Ovary (tissue), 9 donors: ENCODE measurements around the gene IRF8. TPM values are rescaled to one million over a fixed set of nuclear protein-coding genes. Genes with fewer than 3 reads are reported as not detected.
"Not testable (repeated sequence)": the region's sequence is repeated elsewhere in the genome, so short reads cannot be mapped to it uniquely, and the experiment has no call there.

Source experiments
- DNase-seq, 5 donors: peaks; one replicate each; pipeline ENCODE4 v3.0.0-alpha.2; 2019 to 2020
- H3K27ac ChIP-seq, 2 donors: fragments of 200-600 bp; one replicate each; pipeline versions ENCODE4 v1.5.1 to v1.8.0; 2019 to 2022
- H3K27me3 ChIP-seq: fragments of 200-600 bp; one replicate; pipeline ENCODE4 v1.8.0; 2022
- H3K36me3 ChIP-seq: fragments of 200-600 bp; sonication (generic); one replicate; pipeline ENCODE4 v1.5.1; 2019
- H3K4me1 ChIP-seq: one replicate; pipeline ENCODE4 v1.8.1; 2013; ENCODE audit warnings: mild to moderate bottlenecking, moderate library complexity; ENCODE audit not compliant: insufficient read depth
- H3K4me3 ChIP-seq: fragments of 200-600 bp; sonication (generic); one replicate; pipeline ENCODE4 v1.5.1; 2017
- H3K9me3 ChIP-seq, 2 donors: fragments of 200-600 bp in 1 of 2; sonication (generic) in 1 of 2; one replicate each; pipeline versions ENCODE4 v1.5.1 to v1.8.1; 2013 to 2019; ENCODE audit warnings: mild to moderate bottlenecking in 1 of 2, moderate library complexity in 1 of 2
- EP300 ChIP-seq: sonication (generic); formaldehyde crosslinking; IDR thresholded peaks from one replicate; pipeline ENCODE4 v1.6.1; 2017; ENCODE audit warnings: antibody characterized with exemption
- POLR2A ChIP-seq: fragments of 450-650 bp; IDR thresholded peaks from one replicate; pipeline ENCODE4 v1.6.1; 2017; ENCODE audit warnings: antibody characterized with exemption, mild to moderate bottlenecking, moderate library complexity
- WGBS, 3 donors: extraction: QIAGEN DNeasy Blood & Tissue Kit in 1 of 3; methylation state at CpG; one replicate each; pipeline versions ENCODE4 v1.1.5 to v1.1.7; 2013 to 2017; 5-methylcytosine and 5-hydroxymethylcytosine counted together
- intact Hi-C, 4 donors: fragments of 100-400 bp; cut with DNase I; formaldehyde crosslinking; loops; one replicate each; pipeline versions ENCODE4 v1.11.0 to v1.15.1; 2022 to 2023
- polyA plus RNA-seq, 2 donors: library from polyadenylated mRNA; stranded (reverse); fragments of 200-250 nt in 1 of 2; fragments of 350-450 nt in 1 of 2; fragmentation: Illumina TruSeq in 1 of 2; extraction: RNeasy Lipid Tissue Mini Kit (QIAGEN cat#74804) in 1 of 2; gene quantifications; one replicate each; pipeline ENCODE4 v1.2.3, GENCODE V29; 2013 to 2014
- total RNA-seq, 7 donors: library from RNA; depleted of rRNA in 2 of 7; stranded (reverse); fragments of >200 nt in 2 of 7; fragmentation: NEBNext Ultra II Directional in 3 of 7; extraction: Animal tissue kit (Norgen Biotek cat#: 25700) in 3 of 7; gene quantifications; one replicate each; pipeline versions ENCODE4 v1.1.0 to v1.2.4, GENCODE V29; 2016 to 2023
- TF ChIP-seq, protein P1 (sequence below), 3 donors: fragments of 450-650 bp in 2 of 3; fragments of 200-600 bp in 1 of 3; IDR thresholded peaks; one replicate each; pipeline versions ENCODE4 v1.5.1 to v1.8.0; 2016 to 2022; ENCODE audit warnings: antibody characterized with exemption in 3 of 3, mild to moderate bottlenecking in 1 of 3
- donor health status: DM: no; HTN: no; CAD: no; lungs with moderate emphysema.
- donor health status: DM: no; HTN: no; CAD: no.
- donor health status: Bipolar disorder and iron deficiency.
- donor health status: DM: yes; HTN: yes; CAD: no.
- donor health status: DM: no; HTN: no; CAD: no.
- donor health status: DM: yes; HTN: yes; CAD: no.

The IRF8 gene
- total and polyA plus RNA-seq, 9 donors = 1.8 to 24.1 (median 3.6) TPM

GRCh38 chr16:85871756-85872155 is 27.2 kb upstream of the IRF8 start:
- Histone ChIP-seq H3K27me3 (no peaks in the 10 kb centered on the region), H3K36me3 (no peaks in the 10 kb centered on the region), H3K27ac (no peak overlapping the region), H3K4me3 (no peak overlapping the region), H3K4me1 (no peaks in the 10 kb centered on the region), H3K9me3 (no peaks in the 10 kb centered on the region)
- DNase-seq = no peak
- intact Hi-C loops = no loop called here
- 75 to 84% (median 83%) methylated on average over 7 of the region's 7 CpGs for WGBS, 3 donors
- TF ChIP-seq EP300 (no peak), POLR2A (no peak)
- TF ChIP-seq, protein P1, sequence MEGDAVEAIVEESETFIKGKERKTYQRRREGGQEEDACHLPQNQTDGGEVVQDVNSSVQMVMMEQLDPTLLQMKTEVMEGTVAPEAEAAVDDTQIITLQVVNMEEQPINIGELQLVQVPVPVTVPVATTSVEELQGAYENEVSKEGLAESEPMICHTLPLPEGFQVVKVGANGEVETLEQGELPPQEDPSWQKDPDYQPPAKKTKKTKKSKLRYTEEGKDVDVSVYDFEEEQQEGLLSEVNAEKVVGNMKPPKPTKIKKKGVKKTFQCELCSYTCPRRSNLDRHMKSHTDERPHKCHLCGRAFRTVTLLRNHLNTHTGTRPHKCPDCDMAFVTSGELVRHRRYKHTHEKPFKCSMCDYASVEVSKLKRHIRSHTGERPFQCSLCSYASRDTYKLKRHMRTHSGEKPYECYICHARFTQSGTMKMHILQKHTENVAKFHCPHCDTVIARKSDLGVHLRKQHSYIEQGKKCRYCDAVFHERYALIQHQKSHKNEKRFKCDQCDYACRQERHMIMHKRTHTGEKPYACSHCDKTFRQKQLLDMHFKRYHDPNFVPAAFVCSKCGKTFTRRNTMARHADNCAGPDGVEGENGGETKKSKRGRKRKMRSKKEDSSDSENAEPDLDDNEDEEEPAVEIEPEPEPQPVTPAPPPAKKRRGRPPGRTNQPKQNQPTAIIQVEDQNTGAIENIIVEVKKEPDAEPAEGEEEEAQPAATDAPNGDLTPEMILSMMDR (IDR thresholded peaks at IDR 0.05) = no peak

- intact Hi-C loops = no loop called here
- WGBS, 3 donors = 80 to 87% (median 84%) methylated on average over 7 of the region's 7 CpGs
- DNase-seq = no peak
- Histone ChIP-seq H3K27ac (no peak overlapping the region), H3K36me3 (no peaks in the 10 kb centered on the region), H3K9me3 (no peaks in the 10 kb centered on the region), H3K27me3 (no peaks in the 10 kb centered on the region), H3K4me1 (no peaks in the 10 kb centered on the region), H3K4me3 (no peak overlapping the region)
- TF ChIP-seq EP300 (no peak), POLR2A (no peak)
- TF ChIP-seq, protein P1 (IDR thresholded peaks at IDR 0.05) = no peak
Measured at GRCh38 chr16:85872734-85873133, 26.2 kb upstream of the IRF8 start.

DNA sequence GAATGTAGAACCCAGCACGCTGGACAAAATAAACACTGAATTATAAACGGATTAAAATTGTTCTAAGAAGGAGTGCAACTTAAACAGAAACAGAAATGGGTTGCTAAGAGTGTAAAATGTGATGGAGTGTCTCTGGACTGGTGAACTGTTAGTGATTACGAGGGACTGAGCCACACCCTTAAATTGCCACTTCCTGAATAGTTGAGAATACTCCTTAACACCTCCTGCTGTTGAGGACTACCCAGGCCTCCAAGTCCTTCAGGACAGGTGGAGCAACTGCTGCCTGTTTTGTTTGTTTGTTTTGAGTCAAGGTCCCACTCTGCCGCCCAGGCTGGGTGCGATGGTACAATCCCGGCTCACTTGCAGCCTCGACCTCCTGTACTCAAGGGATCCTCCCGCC is 25.8 kb upstream of the IRF8 start:
- Histone ChIP-seq H3K9me3 (no peaks in the 10 kb centered on the region), H3K4me1 (no peaks in the 10 kb centered on the region), H3K27me3 (no peaks in the 10 kb centered on the region), H3K27ac (no peak overlapping the region), H3K4me3 (no peak overlapping the region), H3K36me3 (no peaks in the 10 kb centered on the region)
- TF ChIP-seq POLR2A (no peak), EP300 (no peak)
- TF ChIP-seq, protein P1 (IDR thresholded peaks at IDR 0.05) = no peak
- WGBS, 3 donors = 82 to 87% (median 87%) methylated on average over 8 of the region's 8 CpGs
- DNase-seq = no peak
- intact Hi-C loops = no loop called here

- intact Hi-C loops, DNase-seq, H3K4me1 ChIP-seq, H3K36me3 ChIP-seq, H3K9me3 ChIP-seq, H3K4me3 ChIP-seq, H3K27ac ChIP-seq, H3K27me3 ChIP-seq: not testable (repeated sequence)
- WGBS, 3 donors = 85 to 91% (median 87%) methylated on average over 5 of the region's 5 CpGs
Measured at GRCh38 chr16:85874031-85874430, 24.9 kb upstream of the IRF8 start.

- H3K4me1 ChIP-seq = no peaks in the 10 kb centered on the region
- no peak for DNase-seq
- no peak overlapping the region for H3K4me3 ChIP-seq
- H3K27ac ChIP-seq = no peak overlapping the region
- 83 to 87% (median 86%) methylated on average over 5 of the region's 5 CpGs for WGBS, 3 donors
- no peaks in the 10 kb centered on the region for H3K27me3 ChIP-seq
- no peaks in the 10 kb centered on the region for H3K36me3 ChIP-seq
- TF ChIP-seq EP300 (no peak), POLR2A (no peak)
- TF ChIP-seq, protein P1 (IDR thresholded peaks at IDR 0.05) = no peak
- H3K9me3 ChIP-seq = no peaks in the 10 kb centered on the region
- intact Hi-C loops = no loop called here
Measured at GRCh38 chr16:85878407-85878806, 20.6 kb upstream of the IRF8 start.
